HEK293 (cell line): Measurements from ENCODE around the gene SH3PXD2B.
A peak's percentile ranks its signal among the peaks of the same experiment; 100 is the strongest.

Experiments used
- CTCF ChIA-PET: fragments of 350-600 bp; formaldehyde crosslinking; extraction: SDS; loops from one replicate; lab custom pipeline; 2021; ENCODE audit warnings: antibody characterized with exemption; lab: Yijun Ruan, JAX
- POLR2A ChIA-PET: fragments of 300-600 bp; formaldehyde crosslinking; extraction: SDS; loops from one replicate; lab custom pipeline; 2020; ENCODE audit warnings: antibody characterized with exemption, inconsistent platforms; lab: Yijun Ruan, JAX
- H3K27ac ChIP-seq: fragments of 200-500 bp; sonication (Bioruptor generic); 2 replicates; pipeline ENCODE4 v1.5.1; 2014; ENCODE audit warnings: low read depth, low read length, control low read depth, inconsistent platforms; ENCODE audit errors: extremely low read depth
- H3K36me3 ChIP-seq, 2 experiments: fragments of 200-500 bp in 1 of 2; sonication (Bioruptor generic) in 1 of 2; 1 replicate in 1 of 2; 2 replicates in 1 of 2; pipeline ENCODE4 v1.5.1; 2014 to 2017; ENCODE audit warnings: inconsistent platforms in 2 of 2, low read length in 2 of 2; ENCODE audit not compliant: control insufficient read depth in 2 of 2, insufficient read depth in 1 of 2
- H3K4me1 ChIP-seq: fragments of 200-500 bp; sonication (Bioruptor generic); 2 replicates; pipeline ENCODE4 v1.5.1; 2014; ENCODE audit warnings: mild to moderate bottlenecking, low read length, inconsistent platforms; ENCODE audit not compliant: control insufficient read depth, insufficient read depth
- H3K4me3 ChIP-seq: 2 replicates; pipeline ENCODE4 v1.5.1; 2011; ENCODE audit warnings: low read depth, mild to moderate bottlenecking, control low read depth, low read length, moderate library complexity
- H3K9me3 ChIP-seq: fragments of 200-500 bp; sonication (Bioruptor generic); 2 replicates; pipeline ENCODE4 v1.5.1; 2014; ENCODE audit warnings: low read depth, low read length, inconsistent platforms; ENCODE audit not compliant: control insufficient read depth, insufficient read depth
- EGR2 ChIP-seq: fragments of 450-650 bp; formaldehyde crosslinking; IDR thresholded peaks from 2 replicates; pipeline ENCODE4 v1.5.1; 2016; ENCODE audit warnings: low read depth, missing biosample characterization, missing genetic modification characterization
- GLI4 ChIP-seq: fragments of 450-650 bp; formaldehyde crosslinking; IDR thresholded peaks from 2 replicates; pipeline ENCODE4 v1.5.1; 2016; ENCODE audit warnings: missing biosample characterization, missing genetic modification characterization
- PRDM4 ChIP-seq: fragments of 450-650 bp; formaldehyde crosslinking; IDR thresholded peaks from 2 replicates; pipeline ENCODE4 v1.5.1; 2017; ENCODE audit warnings: missing biosample characterization, missing genetic modification characterization
- RBAK ChIP-seq: fragments of 450-650 bp; formaldehyde crosslinking; IDR thresholded peaks from 2 replicates; pipeline ENCODE4 v1.5.1; 2016; ENCODE audit warnings: missing biosample characterization, missing genetic modification characterization
- SP2 ChIP-seq: fragments of 450-650 bp; formaldehyde crosslinking; IDR thresholded peaks from 2 replicates; pipeline ENCODE4 v1.5.1; 2016; ENCODE audit warnings: missing biosample characterization, missing genetic modification characterization
- WT1 ChIP-seq: fragments of 450-650 bp; formaldehyde crosslinking; IDR thresholded peaks from 2 replicates; pipeline ENCODE4 v1.5.1; 2016; ENCODE audit warnings: missing biosample characterization, missing genetic modification characterization
- YY1 ChIP-seq: fragments of 450-650 bp; formaldehyde crosslinking; IDR thresholded peaks from 2 replicates; pipeline ENCODE4 v1.5.1; 2018; ENCODE audit warnings: missing biosample characterization, missing genetic modification characterization
- ZBTB44 ChIP-seq: fragments of 450-650 bp; IDR thresholded peaks from 2 replicates; pipeline ENCODE4 v1.5.1; 2018; ENCODE audit warnings: missing biosample characterization, mild to moderate bottlenecking, missing genetic modification characterization
- ZBTB7A ChIP-seq: fragments of 450-650 bp; formaldehyde crosslinking; IDR thresholded peaks from 2 replicates; pipeline ENCODE4 v1.5.1; 2016; ENCODE audit warnings: low read depth, missing biosample characterization, missing genetic modification characterization
- ZFHX2 ChIP-seq: fragments of 450-650 bp; formaldehyde crosslinking; conservative IDR thresholded peaks from 2 replicates; pipeline ENCODE4 v1.5.1; 2016; ENCODE audit warnings: missing biosample characterization, missing genetic modification characterization
- ZFP37 ChIP-seq: fragments of 450-650 bp; formaldehyde crosslinking; IDR thresholded peaks from 2 replicates; pipeline ENCODE4 v1.5.1; 2016; ENCODE audit warnings: missing biosample characterization, missing genetic modification characterization
- ZNF121 ChIP-seq: fragments of 450-650 bp; formaldehyde crosslinking; IDR thresholded peaks from 2 replicates; pipeline ENCODE4 v1.5.1; 2016; ENCODE audit warnings: missing biosample characterization, missing genetic modification characterization
- ZNF155 ChIP-seq: fragments of 450-650 bp; formaldehyde crosslinking; IDR thresholded peaks from 2 replicates; pipeline ENCODE4 v1.5.1; 2016; ENCODE audit warnings: missing biosample characterization, missing genetic modification characterization
- ZNF184 ChIP-seq: fragments of 450-650 bp; IDR thresholded peaks from 2 replicates; pipeline ENCODE4 v1.5.1; 2018; ENCODE audit warnings: missing biosample characterization, mild to moderate bottlenecking, missing genetic modification characterization
- ZNF239 ChIP-seq: fragments of 450-650 bp; formaldehyde crosslinking; IDR thresholded peaks from 2 replicates; pipeline ENCODE4 v1.5.1; 2016; ENCODE audit warnings: missing biosample characterization, missing genetic modification characterization
- ZNF354C ChIP-seq: fragments of 450-650 bp; formaldehyde crosslinking; IDR thresholded peaks from 2 replicates; pipeline ENCODE4 v1.5.1; 2016; ENCODE audit warnings: missing biosample characterization, missing genetic modification characterization, low read depth, borderline replicate concordance
- ZNF394 ChIP-seq: fragments of 450-650 bp; formaldehyde crosslinking; IDR thresholded peaks from 2 replicates; pipeline ENCODE4 v1.5.1; 2016; ENCODE audit warnings: missing biosample characterization, missing genetic modification characterization, mild to moderate bottlenecking, moderate library complexity, borderline replicate concordance
- ZNF426 ChIP-seq: fragments of 450-650 bp; formaldehyde crosslinking; IDR thresholded peaks from 2 replicates; pipeline ENCODE4 v1.5.1; 2017; ENCODE audit warnings: missing biosample characterization, missing genetic modification characterization, mild to moderate bottlenecking, inconsistent platforms, moderate library complexity
- ZNF571 ChIP-seq: fragments of 450-650 bp; formaldehyde crosslinking; IDR thresholded peaks from 2 replicates; pipeline ENCODE4 v1.5.0; 2017; ENCODE audit warnings: missing biosample characterization, missing genetic modification characterization
- ZNF585B ChIP-seq: fragments of 450-650 bp; formaldehyde crosslinking; IDR thresholded peaks from 2 replicates; pipeline ENCODE4 v1.5.1; 2016; ENCODE audit warnings: missing biosample characterization, missing genetic modification characterization
- ZNF626 ChIP-seq: fragments of 450-650 bp; sonication (Bioruptor Pico); formaldehyde crosslinking; IDR thresholded peaks from 2 replicates; pipeline ENCODE4 v1.5.1; 2018; ENCODE audit warnings: missing biosample characterization, missing genetic modification characterization, inconsistent platforms
- ZNF670 ChIP-seq: fragments of 450-650 bp; formaldehyde crosslinking; IDR thresholded peaks from 2 replicates; pipeline ENCODE4 v1.5.1; 2016; ENCODE audit warnings: missing biosample characterization, missing genetic modification characterization, low read depth
- ZNF701 ChIP-seq: fragments of 450-650 bp; formaldehyde crosslinking; IDR thresholded peaks from 2 replicates; pipeline ENCODE4 v1.5.1; 2016; ENCODE audit warnings: missing biosample characterization, missing genetic modification characterization
- ZNF777 ChIP-seq: fragments of 450-650 bp; formaldehyde crosslinking; IDR thresholded peaks from 2 replicates; pipeline ENCODE4 v1.5.1; 2017; ENCODE audit warnings: missing biosample characterization, missing genetic modification characterization, borderline replicate concordance

The SH3PXD2B gene

GRCh38 chr5:172356047-172356446 lies 98.3 kb downstream of the SH3PXD2B start (continued):
- TF ChIP-seq ZNF184 = no peak
- no peak for TF ChIP-seq ZNF155 (tag by site-specific recombination)
- peak; percentile 21; the same call in 1 of the 2 replicates for TF ChIP-seq EGR2
- TF ChIP-seq PRDM4 = peak; percentile 99
- TF ChIP-seq ZNF354C (tag by site-specific recombination) = no peak
- TF ChIP-seq ZFHX2 (tag by site-specific recombination) = peak; percentile 44
- no peak for TF ChIP-seq ZNF394 (tag by site-specific recombination)
- no peak for TF ChIP-seq ZNF701 (tag by site-specific recombination)
- TF ChIP-seq YY1 (tag by site-specific recombination) = no peak
- TF ChIP-seq ZNF626 (tag by site-specific recombination) = no peak
- TF ChIP-seq ZBTB44 (tag by site-specific recombination) = no peak

- no peaks in the 10 kb centered on the region for H3K9me3 ChIP-seq
- peaks cover 0 to 36% of the 10 kb centered on the region in 2 experiments; a peak in 1 of 3 replicates for H3K36me3 ChIP-seq
- H3K27ac ChIP-seq = no peak overlapping the region
- no peak overlapping the region for H3K4me3 ChIP-seq
- CTCF ChIA-PET = interaction anchor here (0.6 to 1.9 kb wide), 3 partner anchors 10 to 98 kb away, joined by 3 to 6 read pairs (median 3); no protein-coding TSS in a partner anchor
- TF ChIP-seq ZNF670 (tag by site-specific recombination) (no peak), ZNF239 (tag by site-specific recombination) (no peak), ZNF426 (tag by site-specific recombination) (no peak), GLI4 (tag by site-specific recombination) (no peak), ZNF121 (tag by site-specific recombination) (no peak), ZNF585B (tag by site-specific recombination) (no peak), RBAK (tag by site-specific recombination) (no peak), ZFP37 (tag by site-specific recombination) (no peak), ZBTB7A (tag by site-specific recombination) (no peak), WT1 (tag by site-specific recombination) (no peak), ZNF777 (tag by site-specific recombination) (no peak), SP2 (tag by site-specific recombination) (no peak), ZNF571 (no peak)
- POLR2A ChIA-PET = no interaction called here
- H3K4me1 ChIP-seq = peaks cover 7% of the 10 kb centered on the region; the same call in 1 of the 2 replicates
Measured at GRCh38 chr5:172353846-172354245, 100.5 kb downstream of the SH3PXD2B start.
